Gastrocnemius medialis (tissue), 4 donors: ENCODE results near the gene AGK.

Experiments
- CTCF ChIP-seq, 5 experiments: fragments of 450-650 bp in 3 of 5; fragments of 200-600 bp in 2 of 5; sonication (generic) in 2 of 5; IDR thresholded peaks in 4 of 5; conservative IDR thresholded peaks in 1 of 5; 1 replicate in 4 of 5; 2 replicates in 1 of 5; pipeline ENCODE4 v1.5.1; 2016 to 2019; ENCODE audit warnings: antibody characterized with exemption in 5 of 5, mild to moderate bottlenecking in 3 of 5, moderate library complexity in 3 of 5
- POLR2A ChIP-seq, 2 donors: fragments of 450-650 bp; IDR thresholded peaks; one replicate each; pipeline ENCODE4 v1.6.1; 2017; ENCODE audit warnings: antibody characterized with exemption in 2 of 2, mild to moderate bottlenecking in 2 of 2, moderate library complexity in 2 of 2

DNA sequence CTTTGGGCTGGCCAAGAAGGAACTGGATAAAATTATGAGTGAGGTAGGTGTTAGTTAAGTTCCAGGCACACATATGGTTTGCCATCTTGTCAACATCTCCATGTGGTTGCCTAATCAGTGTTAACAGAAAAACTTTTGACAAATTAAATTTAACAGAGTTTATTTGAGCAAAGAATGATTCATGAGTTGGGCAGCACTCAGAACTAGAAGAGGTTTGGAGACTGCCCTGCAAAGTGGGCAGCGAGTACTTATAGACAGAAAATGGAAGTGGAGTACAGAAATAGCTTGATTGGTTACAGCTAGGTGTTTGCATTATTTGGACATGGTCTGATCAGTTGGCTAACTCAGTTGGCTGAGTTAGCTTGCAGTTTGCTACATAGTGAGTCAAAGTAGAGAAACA lies 37.5 kb upstream of the AGK start:
- TF ChIP-seq CTCF (IDR thresholded peaks at IDR 0.05 in 4 of 5, conservative IDR thresholded peaks at IDR 0.05 in 1 of 5) (no peak), POLR2A (IDR thresholded peaks at IDR 0.05) (no peak)
